Stimulated activated CD4-positive, alpha-beta T cell treated with anti-CD3 and anti-CD28 coated beads, Interleukin-4, amount 100 ng/mL, for 24 hours (primary cell): Measurements from ENCODE around the gene RAB40B.
"Not testable (repeated sequence)": the region's sequence is repeated elsewhere in the genome, so short reads cannot be mapped to it uniquely, and the experiment has no call there.

ENCODE experiments used
- DNase-seq: peaks from one replicate; pipeline ENCODE4 v3.0.0-alpha.2; 2020

RAB40B gene

GRCh38 chr17:82667668-82668000, 30.9 kb downstream of the RAB40B start:
- DNase-seq = no peak

- no peak for DNase-seq
These were observed 31.4 kb downstream of the RAB40B start for GRCh38 chr17:82666931-82667667.

- no peak for DNase-seq
These were observed 32.6 kb downstream of the RAB40B start for GRCh38 chr17:82665891-82666290.

GRCh38 chr17:82665217-82665616, 33.3 kb downstream of the RAB40B start:
- DNase-seq = no peak

- DNase-seq = no peak
These were observed 33.8 kb downstream of the RAB40B start for GRCh38 chr17:82664701-82665182.

GRCh38 chr17:82664276-82664575, 34.3 kb downstream of the RAB40B start:
- DNase-seq = no peak

GRCh38 chr17:82663381-82664275, 34.9 kb downstream of the RAB40B start:
- DNase-seq = no peak

GRCh38 chr17:82662711-82663261, 35.7 kb downstream of the RAB40B start:
- DNase-seq = no peak

GRCh38 chr17:82661717-82662683, 36.5 kb downstream of the RAB40B start:
- no peak for DNase-seq

GRCh38 chr17:82659886-82660285, 38.6 kb downstream of the RAB40B start:
- no peak for DNase-seq

- no peak for DNase-seq
These were observed 39.6 kb downstream of the RAB40B start for GRCh38 chr17:82658796-82659452.

- DNase-seq = no peak
These were observed 40.2 kb downstream of the RAB40B start for GRCh38 chr17:82658331-82658730.

GRCh38 chr17:82657926-82658325, 40.6 kb downstream of the RAB40B start:
- no peak for DNase-seq

- no peak for DNase-seq
These were observed 42.2 kb downstream of the RAB40B start for GRCh38 chr17:82656266-82656665.

GRCh38 chr17:82655523-82655922, 43.0 kb downstream of the RAB40B start:
- no peak for DNase-seq

- DNase-seq = no peak
These were observed 43.4 kb downstream of the RAB40B start for GRCh38 chr17:82655038-82655479.

GRCh38 chr17:82654611-82655010, 43.9 kb downstream of the RAB40B start:
- DNase-seq = not testable (repeated sequence)

- DNase-seq = no peak
These were observed 44.6 kb downstream of the RAB40B start for GRCh38 chr17:82653651-82654528.

- no peak for DNase-seq
These were observed 47.8 kb downstream of the RAB40B start for GRCh38 chr17:82650723-82651122.

GRCh38 chr17:82649501-82650261, 48.8 kb downstream of the RAB40B start:
- no peak for DNase-seq
